SK-N-SH treated with all-trans-retinoic acid at 6 μM for 48 hours (cell line): ENCODE data around the gene STX19.

Experiments
- ARNTL ChIP-seq: fragments of 450-650 bp; formaldehyde crosslinking; IDR thresholded peaks from 2 replicates; pipeline ENCODE4 v1.5.0; 2020; ENCODE audit warnings: low read depth, mild to moderate bottlenecking, moderate library complexity, borderline replicate concordance
- BACH2 ChIP-seq: fragments of 250-450 bp; sonication (Bioruptor Pico); IDR thresholded peaks from 2 replicates; pipeline ENCODE4 v1.9.0; 2021; ENCODE audit warnings: mild to moderate bottlenecking, borderline replicate concordance
- CSDC2 ChIP-seq: fragments of 250-450 bp; sonication (Bioruptor Pico); IDR thresholded peaks from 2 replicates; pipeline ENCODE4 v1.5.0; 2020; ENCODE audit warnings: mild to moderate bottlenecking, moderate library complexity
- GLIS3 ChIP-seq: fragments of 250-450 bp; sonication (Bioruptor Pico); IDR thresholded peaks from 2 replicates; pipeline ENCODE4 v1.5.0; 2020; ENCODE audit warnings: mild to moderate bottlenecking, moderate library complexity
- ISL1 ChIP-seq: fragments of 250-450 bp; sonication (Bioruptor Pico); IDR thresholded peaks from 2 replicates; pipeline ENCODE4 v2.1.2; 2022; ENCODE audit warnings: mild to moderate bottlenecking, moderate library complexity
- PPARA ChIP-seq: fragments of 250-450 bp; sonication (Bioruptor Pico); IDR thresholded peaks from 2 replicates; pipeline ENCODE4 v1.5.0; 2020; ENCODE audit warnings: mild to moderate bottlenecking, borderline replicate concordance
- RARB ChIP-seq: fragments of 250-450 bp; sonication (Bioruptor Pico); IDR thresholded peaks from 2 replicates; pipeline ENCODE4 v1.8.0; 2021; ENCODE audit warnings: mild to moderate bottlenecking, moderate library complexity
- ZC3H10 ChIP-seq: fragments of 250-450 bp; sonication (Bioruptor Pico); IDR thresholded peaks from 2 replicates; pipeline ENCODE4 v1.5.1; 2021; ENCODE audit warnings: mild to moderate bottlenecking, moderate library complexity
- ZFP3 ChIP-seq: fragments of 250-450 bp; sonication (Bioruptor Pico); IDR thresholded peaks from 2 replicates; pipeline ENCODE4 v1.5.0; 2020; ENCODE audit warnings: mild to moderate bottlenecking, moderate library complexity
- ZNF565 ChIP-seq: fragments of 450-650 bp; formaldehyde crosslinking; conservative IDR thresholded peaks from 2 replicates; pipeline ENCODE4 v1.5.0; 2020; ENCODE audit warnings: low read depth, mild to moderate bottlenecking, moderate library complexity
- TF ChIP-seq, protein P1 (sequence below): fragments of 250-450 bp; sonication (Bioruptor Pico); IDR thresholded peaks from 2 replicates; pipeline ENCODE4 v1.5.1; 2020; ENCODE audit warnings: low read depth, mild to moderate bottlenecking, moderate library complexity
- TF ChIP-seq, protein P2 (sequence below): fragments of 250-450 bp; sonication (Bioruptor Pico); IDR thresholded peaks from 2 replicates; pipeline ENCODE4 v1.8.0; 2021; ENCODE audit warnings: low read depth, mild to moderate bottlenecking, moderate library complexity, borderline replicate concordance
- TF ChIP-seq, protein P3 (sequence below): fragments of 250-450 bp; sonication (Bioruptor Pico); IDR thresholded peaks from 2 replicates; pipeline ENCODE4 v1.5.1; 2021; ENCODE audit warnings: mild to moderate bottlenecking, moderate library complexity
- TF ChIP-seq, protein P4 (sequence below): fragments of 250-450 bp; sonication (Bioruptor Pico); IDR thresholded peaks from 2 replicates; pipeline ENCODE4 v1.8.0; 2020; ENCODE audit warnings: mild to moderate bottlenecking, moderate library complexity, borderline replicate concordance

DNA sequence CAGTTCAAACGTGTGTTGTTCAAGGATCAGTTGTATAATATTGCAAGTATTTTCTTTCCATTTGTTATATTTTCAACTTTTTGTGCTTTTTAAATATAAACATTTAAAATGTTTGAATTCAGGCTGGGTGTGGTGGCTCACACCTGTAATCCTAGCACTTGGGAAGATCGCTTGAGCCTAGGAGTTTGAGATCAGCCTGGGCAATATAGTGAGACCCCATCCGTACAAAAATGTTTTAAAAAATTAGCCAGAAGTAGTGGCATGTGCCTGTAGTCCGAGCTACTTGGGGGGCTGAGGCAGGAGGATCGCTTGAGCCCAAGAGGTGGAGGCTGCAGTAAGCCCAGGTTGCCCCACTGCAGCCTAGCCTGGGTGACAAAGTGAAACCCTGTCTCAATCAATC lies 43.8 kb downstream of the STX19 start:
- TF ChIP-seq BACH2 (CRISPR knock-in tag) (no peak), RARB (no peak), ISL1 (CRISPR knock-in tag) (no peak), ARNTL (CRISPR knock-in tag) (no peak), GLIS3 (CRISPR knock-in tag) (no peak), ZFP3 (no peak), CSDC2 (CRISPR knock-in tag) (no peak), PPARA (CRISPR knock-in tag) (no peak), ZC3H10 (no peak), ZNF565 (CRISPR knock-in tag) (no peak)
- TF ChIP-seq, protein P1, sequence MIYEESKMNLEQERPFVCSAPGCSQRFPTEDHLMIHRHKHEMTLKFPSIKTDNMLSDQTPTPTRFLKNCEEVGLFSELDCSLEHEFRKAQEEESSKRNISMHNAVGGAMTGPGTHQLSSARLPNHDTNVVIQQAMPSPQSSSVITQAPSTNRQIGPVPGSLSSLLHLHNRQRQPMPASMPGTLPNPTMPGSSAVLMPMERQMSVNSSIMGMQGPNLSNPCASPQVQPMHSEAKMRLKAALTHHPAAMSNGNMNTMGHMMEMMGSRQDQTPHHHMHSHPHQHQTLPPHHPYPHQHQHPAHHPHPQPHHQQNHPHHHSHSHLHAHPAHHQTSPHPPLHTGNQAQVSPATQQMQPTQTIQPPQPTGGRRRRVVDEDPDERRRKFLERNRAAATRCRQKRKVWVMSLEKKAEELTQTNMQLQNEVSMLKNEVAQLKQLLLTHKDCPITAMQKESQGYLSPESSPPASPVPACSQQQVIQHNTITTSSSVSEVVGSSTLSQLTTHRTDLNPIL (CRISPR knock-in tag): no peak
- TF ChIP-seq, protein P2, sequence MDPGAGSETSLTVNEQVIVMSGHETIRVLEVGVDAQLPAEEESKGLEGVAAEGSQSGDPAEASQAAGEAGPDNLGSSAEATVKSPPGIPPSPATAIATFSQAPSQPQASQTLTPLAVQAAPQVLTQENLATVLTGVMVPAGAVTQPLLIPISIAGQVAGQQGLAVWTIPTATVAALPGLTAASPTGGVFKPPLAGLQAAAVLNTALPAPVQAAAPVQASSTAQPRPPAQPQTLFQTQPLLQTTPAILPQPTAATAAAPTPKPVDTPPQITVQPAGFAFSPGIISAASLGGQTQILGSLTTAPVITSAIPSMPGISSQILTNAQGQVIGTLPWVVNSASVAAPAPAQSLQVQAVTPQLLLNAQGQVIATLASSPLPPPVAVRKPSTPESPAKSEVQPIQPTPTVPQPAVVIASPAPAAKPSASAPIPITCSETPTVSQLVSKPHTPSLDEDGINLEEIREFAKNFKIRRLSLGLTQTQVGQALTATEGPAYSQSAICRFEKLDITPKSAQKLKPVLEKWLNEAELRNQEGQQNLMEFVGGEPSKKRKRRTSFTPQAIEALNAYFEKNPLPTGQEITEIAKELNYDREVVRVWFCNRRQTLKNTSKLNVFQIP: no peak
- TF ChIP-seq, protein P3, sequence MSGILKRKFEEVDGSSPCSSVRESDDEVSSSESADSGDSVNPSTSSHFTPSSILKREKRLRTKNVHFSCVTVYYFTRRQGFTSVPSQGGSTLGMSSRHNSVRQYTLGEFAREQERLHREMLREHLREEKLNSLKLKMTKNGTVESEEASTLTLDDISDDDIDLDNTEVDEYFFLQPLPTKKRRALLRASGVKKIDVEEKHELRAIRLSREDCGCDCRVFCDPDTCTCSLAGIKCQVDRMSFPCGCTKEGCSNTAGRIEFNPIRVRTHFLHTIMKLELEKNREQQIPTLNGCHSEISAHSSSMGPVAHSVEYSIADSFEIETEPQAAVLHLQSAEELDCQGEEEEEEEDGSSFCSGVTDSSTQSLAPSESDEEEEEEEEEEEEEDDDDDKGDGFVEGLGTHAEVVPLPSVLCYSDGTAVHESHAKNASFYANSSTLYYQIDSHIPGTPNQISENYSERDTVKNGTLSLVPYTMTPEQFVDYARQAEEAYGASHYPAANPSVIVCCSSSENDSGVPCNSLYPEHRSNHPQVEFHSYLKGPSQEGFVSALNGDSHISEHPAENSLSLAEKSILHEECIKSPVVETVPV: no peak
- TF ChIP-seq, protein P4, sequence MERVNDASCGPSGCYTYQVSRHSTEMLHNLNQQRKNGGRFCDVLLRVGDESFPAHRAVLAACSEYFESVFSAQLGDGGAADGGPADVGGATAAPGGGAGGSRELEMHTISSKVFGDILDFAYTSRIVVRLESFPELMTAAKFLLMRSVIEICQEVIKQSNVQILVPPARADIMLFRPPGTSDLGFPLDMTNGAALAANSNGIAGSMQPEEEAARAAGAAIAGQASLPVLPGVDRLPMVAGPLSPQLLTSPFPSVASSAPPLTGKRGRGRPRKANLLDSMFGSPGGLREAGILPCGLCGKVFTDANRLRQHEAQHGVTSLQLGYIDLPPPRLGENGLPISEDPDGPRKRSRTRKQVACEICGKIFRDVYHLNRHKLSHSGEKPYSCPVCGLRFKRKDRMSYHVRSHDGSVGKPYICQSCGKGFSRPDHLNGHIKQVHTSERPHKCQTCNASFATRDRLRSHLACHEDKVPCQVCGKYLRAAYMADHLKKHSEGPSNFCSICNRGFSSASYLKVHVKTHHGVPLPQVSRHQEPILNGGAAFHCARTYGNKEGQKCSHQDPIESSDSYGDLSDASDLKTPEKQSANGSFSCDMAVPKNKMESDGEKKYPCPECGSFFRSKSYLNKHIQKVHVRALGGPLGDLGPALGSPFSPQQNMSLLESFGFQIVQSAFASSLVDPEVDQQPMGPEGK: no peak
